T-helper 22 cell (primary cell): Measurements from ENCODE around the gene GGTLC3.
"Not testable (repeated sequence)": the region's sequence is repeated elsewhere in the genome, so short reads cannot be mapped to it uniquely, and the experiment has no call there.

Experiments used
- DNase-seq: peaks from one replicate; pipeline ENCODE4 v3.0.0-alpha.2; 2020; ENCODE audit warnings: low read depth

GGTLC3 gene

DNA sequence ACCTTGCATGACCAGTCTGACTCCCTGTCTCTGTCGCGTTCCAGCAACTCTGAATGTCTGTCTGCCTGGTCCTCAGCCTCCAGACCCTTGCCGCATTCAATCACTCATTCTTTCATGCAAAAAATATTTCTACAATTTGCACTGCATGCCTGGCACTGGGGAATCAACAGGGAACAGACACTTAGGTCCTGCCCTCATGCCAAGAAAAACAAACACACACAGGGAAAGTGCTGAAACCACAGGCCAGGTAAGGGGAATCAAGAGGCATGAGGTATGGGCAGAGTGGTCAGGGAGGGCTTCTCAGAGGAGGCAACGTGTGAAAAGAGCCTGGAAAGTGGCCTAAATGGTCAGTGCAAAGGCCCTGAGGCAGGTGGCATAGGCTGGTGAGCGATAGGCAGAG, at the start of gene GGTLC3:
Gene GGTLC3 (minus strand): TSS at position 101 of the 400 bp plus-strand sequence. CDS start 264 bp downstream, outside the sequence.
- not testable (repeated sequence) for DNase-seq

DNA sequence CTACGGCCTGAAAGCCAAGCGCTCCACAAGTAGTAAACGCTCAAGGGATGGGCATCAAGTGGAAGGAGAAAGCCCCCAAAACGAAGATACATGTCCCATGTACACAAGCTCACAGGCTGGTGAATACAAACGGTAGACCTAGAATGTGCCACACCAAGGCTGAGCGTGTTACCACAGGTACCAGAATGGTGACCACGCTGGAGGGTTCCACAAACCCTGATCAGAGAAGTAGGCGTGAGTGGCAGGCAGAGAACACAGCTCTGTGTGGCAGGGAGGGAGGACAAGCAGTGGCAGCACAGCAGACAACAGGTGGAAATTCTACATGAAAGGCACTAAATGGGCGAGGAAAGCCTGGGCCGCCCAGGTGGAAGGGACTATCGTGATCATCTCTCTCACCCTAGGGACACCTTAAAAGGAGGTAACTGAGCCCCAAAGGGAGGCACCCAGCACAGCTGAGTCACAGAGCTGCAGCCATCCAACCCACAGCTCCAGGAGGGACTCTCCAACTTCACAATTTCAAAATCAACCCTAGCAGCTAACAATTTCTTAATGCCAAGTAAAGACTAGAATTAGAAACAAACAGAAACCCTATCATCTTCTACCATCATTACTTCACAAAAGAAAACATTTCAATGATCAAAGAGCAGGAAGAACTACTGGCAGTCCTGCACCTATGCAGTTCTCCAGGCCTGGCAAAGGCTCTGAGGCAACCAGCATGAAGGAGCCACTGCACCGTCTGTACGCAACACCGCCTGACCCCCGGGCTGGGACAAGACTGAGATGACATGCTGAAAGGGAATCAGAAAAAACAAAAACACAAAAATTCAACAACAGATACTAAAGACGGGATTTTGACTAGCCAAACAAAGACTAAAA, 42.4 kb upstream of the GGTLC3 start:
- not testable (repeated sequence) for DNase-seq

DNA sequence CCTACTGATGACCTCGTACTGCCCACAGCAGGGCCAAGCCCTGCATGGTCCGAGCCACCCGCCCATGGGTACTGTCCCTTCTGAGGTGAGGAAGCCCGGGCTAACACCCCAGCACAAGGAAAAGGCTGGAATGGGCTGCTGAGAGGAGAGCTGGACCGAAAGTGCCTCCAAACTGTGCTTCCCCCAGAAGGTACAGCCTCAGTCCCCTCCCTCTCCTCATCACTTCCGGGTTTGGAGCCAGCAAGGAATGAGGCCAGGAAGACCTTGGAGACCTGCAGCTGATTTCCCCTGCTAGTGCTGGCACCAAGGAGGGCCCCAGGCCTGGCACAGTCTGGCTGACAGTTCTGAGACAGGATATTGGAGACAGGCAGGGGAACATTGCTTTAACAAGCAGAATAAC, 41.0 kb upstream of the GGTLC3 start:
- DNase-seq: not testable (repeated sequence)

DNA sequence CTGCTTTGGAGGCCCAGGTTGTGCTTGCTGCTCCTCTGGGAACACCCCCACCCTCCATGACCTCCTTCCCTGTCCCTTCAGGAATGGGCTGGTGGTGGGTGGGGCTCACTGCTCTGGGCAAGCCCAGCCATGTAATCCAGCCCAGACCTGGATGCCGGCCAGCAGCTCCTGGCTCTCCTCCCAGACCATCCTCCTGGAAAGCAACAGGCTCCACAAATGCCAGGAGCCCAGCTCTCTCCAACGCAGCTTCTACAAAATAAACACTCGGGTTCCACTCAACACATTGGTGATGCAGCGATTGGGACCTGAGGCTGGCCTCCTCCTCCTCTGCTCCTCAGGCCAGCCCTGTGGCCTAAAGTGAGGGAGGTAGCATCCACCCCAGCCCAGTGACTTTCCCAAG, 40.6 kb upstream of the GGTLC3 start:
- not testable (repeated sequence) for DNase-seq

DNA sequence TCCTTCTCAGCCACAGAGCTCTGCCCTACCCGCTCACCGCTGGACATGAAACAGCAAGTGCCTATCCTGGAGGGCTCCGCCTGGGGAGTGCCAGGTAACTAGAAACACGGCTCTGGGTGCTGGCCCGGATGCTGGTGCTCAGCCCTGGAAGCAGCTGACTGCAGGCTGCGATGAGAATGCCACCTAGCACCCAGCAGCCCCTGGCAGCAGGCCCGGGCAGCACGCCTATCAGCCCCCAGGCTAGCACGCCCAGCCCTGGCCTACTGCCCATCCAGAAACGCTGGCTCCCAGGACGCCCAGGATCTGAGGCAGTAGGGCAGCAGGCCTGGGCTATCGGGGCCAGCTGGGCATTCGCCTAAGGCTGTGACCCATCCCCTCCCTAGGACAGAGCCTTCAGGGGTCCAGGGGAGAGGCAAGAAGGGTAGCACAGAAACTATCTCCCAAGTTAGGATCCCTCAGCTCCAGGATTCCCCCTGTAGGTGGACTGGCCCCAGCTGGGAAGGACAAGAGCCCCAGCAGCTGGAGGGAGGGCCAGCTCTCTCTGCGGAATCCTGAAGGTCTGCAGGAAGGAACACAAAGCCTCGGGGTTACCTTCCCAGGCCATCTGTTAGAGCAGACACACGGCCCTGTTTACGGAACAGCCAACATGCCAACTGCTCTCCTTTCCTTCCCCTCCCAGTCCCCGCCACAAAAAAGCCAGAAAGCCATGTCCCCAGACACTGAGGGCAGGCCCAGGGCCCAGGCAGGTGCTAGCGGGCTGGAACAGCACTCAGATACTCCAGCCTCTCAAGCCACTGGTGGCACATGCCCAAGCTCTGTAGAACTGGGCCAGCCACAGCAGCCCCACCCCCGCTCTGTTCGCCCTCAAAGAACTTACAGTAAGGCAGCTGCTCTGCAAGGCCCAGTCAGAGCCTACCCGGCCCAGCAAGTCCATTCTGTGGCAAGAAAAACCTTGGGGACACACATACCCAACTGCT, 36.6 kb upstream of the GGTLC3 start:
- DNase-seq: not testable (repeated sequence)

DNA sequence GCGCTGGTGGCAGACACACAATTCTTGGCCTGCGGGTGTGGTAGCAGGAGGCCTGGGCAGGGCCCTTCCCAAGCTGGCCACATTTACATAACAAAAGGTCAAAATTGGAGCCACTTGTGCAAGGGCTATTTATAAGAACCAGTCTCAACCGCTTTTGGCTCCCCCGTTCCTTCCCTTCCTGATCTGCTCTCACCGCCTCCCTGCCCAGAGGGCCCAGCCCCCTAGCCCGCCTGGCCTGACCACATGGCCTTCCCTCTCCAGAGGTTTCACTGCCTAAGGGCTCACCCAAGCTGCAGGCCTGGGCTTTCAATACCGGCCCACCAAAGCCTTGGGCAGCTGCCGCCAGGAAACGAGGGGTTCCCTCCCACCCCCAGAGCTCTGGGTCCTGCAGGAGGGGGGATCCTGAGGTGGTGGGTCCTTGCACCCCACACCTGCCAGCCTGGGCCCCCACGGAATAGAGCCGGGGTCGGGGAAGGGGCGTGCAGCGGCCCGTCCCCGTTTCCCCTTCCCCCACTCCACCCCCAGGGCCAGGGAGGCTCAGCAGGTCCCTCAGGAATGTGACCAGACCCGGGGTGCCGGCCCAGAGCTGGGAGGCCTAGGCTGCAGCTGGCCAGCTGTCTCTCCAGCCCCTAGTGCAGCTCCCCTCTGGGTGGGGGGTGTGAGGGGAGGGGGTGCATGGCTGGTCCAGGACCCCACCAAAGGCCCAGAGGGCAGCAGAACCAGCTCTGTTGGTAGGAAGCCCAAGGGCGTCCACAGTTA, 35.1 kb upstream of the GGTLC3 start:
- not testable (repeated sequence) for DNase-seq

DNA sequence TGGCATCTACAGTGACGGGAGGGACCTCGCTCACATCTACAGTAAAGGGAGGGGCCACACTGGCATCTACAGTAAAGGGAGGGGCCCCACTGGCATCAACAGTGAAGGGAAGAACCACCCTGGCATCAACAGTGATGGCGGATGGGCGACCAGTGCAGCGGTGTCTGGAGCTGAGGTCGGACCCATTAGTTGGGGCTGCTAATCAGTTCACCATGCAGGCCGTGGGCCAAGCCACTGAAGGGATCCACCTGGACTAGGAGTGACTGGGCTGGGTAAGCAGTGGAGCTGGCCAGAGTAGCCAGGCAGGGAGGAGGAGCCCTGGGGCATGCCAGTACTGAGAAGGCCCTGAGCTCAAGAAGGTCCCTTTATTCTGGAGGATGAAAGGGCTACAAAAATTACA, 33.1 kb upstream of the GGTLC3 start:
- DNase-seq: not testable (repeated sequence)

DNA sequence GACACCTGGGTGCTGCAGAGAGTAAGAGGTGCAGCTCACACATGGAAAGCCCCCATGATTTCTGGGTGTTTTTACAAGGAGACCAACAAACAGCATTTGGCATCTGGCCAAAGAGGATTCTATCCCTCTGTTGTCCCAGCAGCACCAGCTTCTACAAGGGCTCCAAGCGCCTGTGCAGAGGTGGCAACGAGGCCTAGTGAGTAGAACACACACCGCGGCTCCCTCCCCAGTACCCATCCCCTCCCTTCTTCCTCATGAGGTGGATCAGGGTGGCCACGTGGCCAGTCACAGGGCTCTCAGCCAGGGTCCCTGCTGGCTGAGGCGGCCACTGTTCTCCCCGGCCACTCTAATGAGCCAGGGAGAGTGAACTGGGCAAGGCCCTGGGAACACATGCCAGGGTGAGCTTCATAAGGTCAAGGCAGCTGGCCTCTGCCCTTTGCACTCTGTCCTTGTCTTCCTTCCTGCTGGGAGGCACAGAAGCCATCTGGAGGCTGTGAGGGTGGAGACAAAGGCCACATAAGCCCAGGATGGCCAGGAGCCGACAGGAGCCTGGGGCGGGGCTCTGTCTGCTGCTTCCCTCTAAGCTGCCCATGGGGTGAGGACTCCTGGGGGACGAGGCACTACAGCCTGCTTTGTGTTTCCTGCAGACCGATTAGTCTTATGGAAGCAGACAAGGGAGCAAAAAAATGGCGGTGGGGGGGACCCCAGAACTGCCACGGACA, 31.7 kb upstream of the GGTLC3 start:
- DNase-seq: not testable (repeated sequence)

DNA sequence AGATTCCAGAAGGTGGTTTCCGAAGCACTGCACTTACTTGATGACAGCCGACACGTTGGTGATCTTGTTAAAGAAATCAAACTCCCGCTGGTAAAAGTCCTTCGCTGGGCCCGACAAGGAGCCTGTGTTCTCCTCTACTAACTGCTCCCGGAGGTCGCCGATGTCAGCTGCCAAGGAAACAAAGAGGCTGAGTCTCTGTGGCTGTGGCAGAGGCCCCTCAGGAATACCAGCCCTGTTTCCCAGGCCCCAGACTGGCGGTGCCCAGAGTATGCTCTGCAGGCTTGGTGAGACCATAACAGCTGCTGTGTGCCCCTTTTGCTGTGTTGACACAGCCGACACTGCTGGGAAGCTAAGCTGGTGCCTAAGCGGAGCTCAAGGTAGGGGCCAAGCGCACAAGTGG, 26.7 kb upstream of the GGTLC3 start:
- not testable (repeated sequence) for DNase-seq

DNA sequence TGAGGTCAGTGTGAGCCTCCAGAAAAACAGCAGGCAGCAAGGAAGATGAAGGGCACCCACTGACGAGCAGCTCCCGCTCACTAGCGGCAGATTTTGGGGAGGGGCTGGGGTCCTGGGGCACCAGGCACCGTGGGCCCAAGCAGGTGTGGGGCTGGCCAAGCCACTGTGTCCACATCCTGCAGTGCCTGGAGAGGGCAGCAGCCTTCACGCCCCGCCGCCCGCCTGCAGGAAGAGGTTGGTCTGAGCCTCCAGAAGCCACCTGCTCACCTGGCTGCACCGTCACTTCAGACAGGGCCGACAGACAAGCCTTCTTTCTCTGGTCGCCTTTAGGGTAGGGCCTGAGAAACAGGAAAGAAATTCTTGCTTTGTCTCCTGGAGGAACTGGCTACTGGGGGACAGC, 25.4 kb upstream of the GGTLC3 start:
- not testable (repeated sequence) for DNase-seq

DNA sequence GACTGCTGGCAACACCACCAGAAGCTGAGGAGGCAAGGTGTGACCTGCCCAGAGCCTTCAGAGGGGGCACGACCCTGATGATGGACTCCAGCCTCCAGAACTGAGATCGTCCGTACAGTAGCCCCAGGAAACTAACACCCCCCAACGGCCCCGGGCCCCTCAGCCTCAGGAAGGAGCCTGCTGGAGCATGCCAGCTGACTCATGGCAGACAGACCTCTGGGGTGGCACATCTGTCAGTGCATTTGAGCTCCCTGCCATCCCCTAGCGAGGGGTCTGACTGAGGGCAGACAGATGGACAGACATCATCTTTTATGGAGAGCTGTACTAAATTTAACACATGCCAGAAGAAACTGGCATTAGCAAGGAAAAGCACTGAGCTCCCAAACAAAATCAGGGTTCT, 22.0 kb upstream of the GGTLC3 start:
- DNase-seq: not testable (repeated sequence)

DNA sequence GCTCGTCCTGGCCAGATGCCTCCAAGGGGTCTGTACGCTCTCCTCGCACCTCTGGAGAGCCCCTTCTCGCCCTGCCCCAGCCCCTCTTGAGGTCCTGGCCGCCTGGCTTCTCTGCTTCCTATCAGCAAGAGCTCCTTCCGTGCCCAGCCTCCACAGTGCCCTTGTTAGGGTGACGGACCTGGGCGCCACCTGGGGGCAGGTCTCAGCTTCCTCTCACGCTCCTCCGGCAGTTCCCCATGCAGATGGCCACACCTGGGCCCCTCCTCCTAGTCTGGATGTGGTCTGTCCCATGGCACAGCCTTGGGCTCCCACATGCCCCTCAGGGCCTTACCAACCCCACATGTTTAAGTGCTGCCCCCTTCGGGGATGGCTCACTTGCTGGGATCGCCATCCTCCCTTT, 16.4 kb upstream of the GGTLC3 start:
- DNase-seq: not testable (repeated sequence)

DNA sequence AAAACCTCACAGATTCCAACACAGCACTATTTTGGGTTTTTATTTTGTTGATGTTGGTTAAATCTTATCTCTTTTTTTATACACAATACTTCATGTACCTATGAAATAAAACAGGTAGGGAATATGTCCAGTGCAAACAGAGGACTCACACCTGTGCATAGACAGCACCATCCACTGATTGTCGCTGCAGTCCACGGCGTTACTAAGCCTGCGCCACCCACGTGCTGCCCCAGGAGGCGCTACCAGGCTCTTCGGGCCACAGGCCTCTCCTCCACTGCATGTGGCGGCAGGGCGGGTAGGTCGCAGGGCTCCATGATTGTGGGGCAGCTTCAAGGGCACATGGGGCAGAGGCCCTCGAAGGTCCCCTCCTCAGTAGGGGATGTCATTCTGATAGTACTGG, 15.7 kb upstream of the GGTLC3 start:
- DNase-seq: not testable (repeated sequence)

DNA sequence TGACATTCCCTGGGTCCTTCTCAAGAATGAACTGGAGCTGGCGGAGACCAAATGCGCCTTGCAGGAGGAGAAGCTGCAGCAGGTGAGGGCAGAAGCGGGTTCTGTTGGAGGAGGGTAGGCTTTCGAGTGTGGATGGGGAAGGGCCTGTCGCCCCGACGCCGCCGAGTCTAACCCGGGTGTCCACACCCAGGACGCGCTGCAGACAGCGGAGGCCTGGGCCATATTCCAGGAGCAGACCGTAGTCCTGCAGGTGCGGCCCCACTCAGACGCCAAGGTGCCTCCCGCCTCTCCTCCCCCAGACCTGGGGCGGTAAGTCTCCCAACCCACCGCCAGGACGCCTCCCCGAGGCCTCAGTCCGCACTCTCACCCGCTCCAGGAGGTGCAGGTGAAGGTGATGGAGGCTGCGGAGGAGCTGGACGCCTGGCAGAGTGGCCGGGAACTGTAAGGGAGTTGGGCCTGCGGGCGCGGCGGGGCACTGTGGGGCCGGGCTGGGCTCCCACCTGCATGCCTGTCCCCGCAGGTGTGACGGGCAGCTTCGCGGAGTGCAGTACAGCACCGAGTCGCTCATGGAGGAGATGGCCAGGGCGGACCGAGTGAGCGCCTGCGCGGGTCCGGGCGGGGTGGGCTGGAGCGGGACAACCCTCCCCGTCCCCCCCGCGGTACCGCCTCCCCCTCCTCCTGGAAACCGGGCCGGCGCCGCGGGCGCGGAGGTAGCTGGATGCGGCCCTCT, 11.6 kb upstream of the GGTLC3 start:
- not testable (repeated sequence) for DNase-seq

DNA sequence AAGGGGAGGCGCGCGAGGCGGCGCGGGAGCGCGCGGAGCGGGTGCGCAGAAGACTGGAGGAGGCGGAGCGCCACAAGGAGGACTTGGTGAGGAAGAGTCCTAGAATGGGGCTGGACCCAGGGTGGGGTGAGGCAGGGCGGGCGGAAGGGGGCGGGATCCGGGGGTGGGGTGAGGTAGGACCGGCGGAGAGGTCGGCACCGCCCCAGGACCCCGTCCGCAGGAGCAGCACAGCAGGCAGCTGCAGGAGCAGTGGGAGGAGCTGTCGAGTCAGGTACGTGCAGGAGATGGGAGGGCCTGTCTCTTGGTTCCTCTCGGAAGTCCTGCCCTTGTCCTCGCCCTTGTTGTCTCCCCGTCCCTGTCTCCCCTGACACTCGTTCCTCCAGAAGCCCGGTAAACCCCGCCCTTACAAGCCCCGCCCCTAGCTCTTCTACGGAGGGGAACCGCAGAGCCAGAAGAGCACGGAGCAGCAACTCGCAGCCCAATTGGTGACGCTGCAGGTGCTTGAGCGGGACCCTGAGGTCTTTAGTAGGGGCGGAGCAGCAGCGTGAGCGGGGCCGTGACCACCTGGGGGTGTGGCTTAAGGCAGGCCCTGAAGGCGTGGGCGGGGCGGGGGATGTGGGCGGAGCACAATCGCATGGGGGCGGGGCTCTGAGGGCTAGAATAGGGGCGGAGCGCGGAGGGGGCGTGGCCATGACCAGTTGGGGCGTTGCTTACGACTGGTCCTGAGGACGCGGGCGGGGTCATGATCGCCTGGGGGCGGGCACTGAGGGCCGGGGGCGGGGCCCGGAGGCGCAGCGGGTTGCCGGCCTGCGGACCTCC, 10.8 kb upstream of the GGTLC3 start:
- DNase-seq: peak; percentile 89

DNA sequence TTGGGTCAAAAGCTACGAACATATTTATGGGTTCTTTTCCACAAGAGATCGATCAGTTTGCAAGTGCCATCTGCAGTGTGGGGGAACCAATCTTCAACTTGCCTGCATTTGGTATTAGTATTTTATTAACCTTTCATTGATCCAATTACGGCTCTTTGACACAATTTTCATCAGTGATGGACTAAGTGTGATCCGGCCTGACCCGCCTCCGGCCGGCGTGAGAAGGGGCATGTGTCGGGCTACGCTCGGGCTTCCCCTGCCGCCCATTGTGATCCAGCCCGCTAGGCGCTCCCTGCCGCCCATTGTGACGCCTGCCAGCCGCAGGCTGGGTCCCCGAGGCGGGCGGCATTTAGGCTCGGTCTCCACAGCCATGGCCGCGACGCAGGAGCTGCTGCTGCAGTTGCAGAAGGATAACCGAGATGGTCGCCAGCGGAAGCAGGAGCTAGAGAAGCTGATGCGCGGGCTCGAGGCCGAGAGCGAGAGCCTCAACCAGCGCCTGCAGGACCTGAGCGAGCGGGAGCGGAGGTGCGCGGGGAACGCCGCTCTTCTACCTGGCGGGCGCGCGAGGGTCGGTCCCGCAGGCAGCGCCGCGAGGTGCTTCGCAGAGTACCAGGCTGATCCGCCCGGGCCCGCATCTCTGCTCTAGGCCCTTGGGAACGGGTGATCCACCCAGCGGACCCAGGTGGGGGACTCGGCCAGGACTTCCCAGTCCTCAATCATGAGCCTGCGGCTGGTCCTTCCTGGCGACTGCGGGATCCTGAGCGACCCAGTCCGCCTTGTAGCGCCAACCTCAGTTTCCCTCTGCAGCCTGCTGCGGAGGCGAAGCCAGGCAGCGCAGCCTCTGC, 10.0 kb upstream of the GGTLC3 start, which contains the start of gene TMEM191B:
Gene TMEM191B (plus strand): TSS at position 51 of the 845 bp plus-strand sequence. CDS start 179 bp downstream, at position 230.
- not testable (repeated sequence) for DNase-seq

DNA sequence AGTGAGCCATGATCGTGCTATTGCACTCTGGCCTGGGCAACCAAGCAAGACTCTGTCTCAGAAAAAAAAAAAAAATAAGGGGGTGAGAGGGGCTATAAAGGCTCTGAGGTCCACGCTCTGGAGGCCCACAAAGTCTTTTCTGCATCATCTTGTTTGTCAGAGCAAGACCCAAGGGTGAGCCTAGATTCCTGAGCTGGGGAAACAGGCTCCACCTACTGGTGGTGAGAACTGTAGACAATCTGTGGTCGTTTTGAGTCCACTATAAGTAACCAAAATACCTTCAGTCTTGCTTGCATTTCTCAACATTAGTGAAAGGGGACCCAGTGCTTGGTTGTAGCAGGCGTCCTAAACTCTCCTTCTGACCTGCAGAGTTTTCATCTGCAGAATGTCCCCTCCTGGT, 5.4 kb upstream of the GGTLC3 start:
- DNase-seq: not testable (repeated sequence)

DNA sequence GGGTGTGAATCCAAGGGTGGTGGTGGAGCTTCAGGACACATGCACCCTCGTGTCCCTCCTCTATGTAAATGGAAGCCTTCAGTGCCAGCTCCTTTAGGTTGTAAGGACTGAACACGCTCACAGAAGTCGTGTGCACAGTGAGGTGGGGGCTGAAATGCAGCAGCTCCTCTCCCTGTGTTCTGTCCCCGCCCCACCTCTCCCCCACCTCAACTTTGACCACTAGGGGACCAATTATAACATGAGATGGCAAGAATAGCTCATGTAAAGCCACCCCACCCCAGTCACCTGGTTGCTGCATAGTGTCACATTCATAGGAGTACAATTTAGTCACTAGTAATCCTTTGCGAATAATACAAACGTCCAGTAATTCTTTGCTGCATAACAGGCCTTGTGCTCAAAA, 4.8 kb upstream of the GGTLC3 start:
- not testable (repeated sequence) for DNase-seq
